H1 (cell line): ENCODE measurements around the gene MYMX. TPM values are rescaled to one million over a fixed set of nuclear protein-coding genes. Genes with fewer than 3 reads are reported as not detected.

Source experiments
- CTCF ChIA-PET: fragments of 300-600 bp; sonication (Branson Sonifier 250); formaldehyde crosslinking; loops from one replicate; lab custom pipeline; 2021; ENCODE audit not compliant: partially characterized antibody; lab: Charles Lee
- POLR2A ChIA-PET: fragments of 300-600 bp; sonication (Branson Sonifier 250); formaldehyde crosslinking; loops from one replicate; lab custom pipeline; 2021; ENCODE audit warnings: inconsistent platforms; ENCODE audit not compliant: partially characterized antibody; lab: Charles Lee
- DNase-seq, 2 experiments: peaks; one replicate each; pipeline versions ENCODE4 v3.0.0 to v3.0.0-alpha.2; 2010 to 2022; ENCODE audit warnings: low spot score in 2 of 2, low read depth in 1 of 2, mixed read lengths in 1 of 2
- FAIRE-seq: peaks from 2 replicates; lab custom pipeline; 2011; peaks lifted over from hg19 to GRCh38; lab: Jason Lieb, UNC
- H2AFZ ChIP-seq: 2 replicates; pipeline ENCODE4 v1.8.1; 2012; ENCODE audit warnings: low read length, inconsistent platforms
- H2AK5ac ChIP-seq: 2 replicates; pipeline ENCODE4 v1.6.1; 2013; ENCODE audit warnings: low read depth, low read length
- H2BK120ac ChIP-seq: replicated peaks from 2 replicates; pipeline ENCODE3; 2013; ENCODE audit warnings: low read depth, low read length, inconsistent platforms
- H2BK12ac ChIP-seq: 2 replicates; pipeline ENCODE4 v1.6.1; 2013; ENCODE audit warnings: low read depth, low read length
- H2BK15ac ChIP-seq: 2 replicates; pipeline ENCODE4 v1.6.1; 2013; ENCODE audit warnings: low read length
- H2BK20ac ChIP-seq: 2 replicates; pipeline ENCODE4 v1.6.1; 2013; ENCODE audit warnings: low read length
- H2BK5ac ChIP-seq: 2 replicates; pipeline ENCODE4 v1.6.1; 2013; ENCODE audit warnings: low read depth, low read length
- H3K14ac ChIP-seq: 2 replicates; pipeline ENCODE4 v1.6.1; 2013; ENCODE audit warnings: inconsistent platforms; ENCODE audit not compliant: insufficient read length
- H3K18ac ChIP-seq: 2 replicates; pipeline ENCODE4 v1.6.1; 2013; ENCODE audit warnings: low read length; ENCODE audit errors: extremely low read depth
- H3K23ac ChIP-seq: 2 replicates; pipeline ENCODE4 v1.6.1; 2013; ENCODE audit warnings: inconsistent platforms; ENCODE audit not compliant: insufficient read length
- H3K23me2 ChIP-seq: 2 replicates; pipeline ENCODE4 v1.6.1; 2013; ENCODE audit warnings: low read depth, low read length
- H3K27ac ChIP-seq: 2 replicates; pipeline ENCODE4 v1.6.1; 2011; ENCODE audit warnings: low read depth, low read length, inconsistent platforms
- H3K27me3 ChIP-seq, 4 experiments: replicated peaks in 1 of 4; 1 replicate in 1 of 4; 2 replicates in 3 of 4; pipeline versions ENCODE4 v1.6.1 to v1.8.1; 2011 to 2013; ENCODE audit warnings: low read length in 3 of 4, mild to moderate bottlenecking in 3 of 4, inconsistent platforms in 2 of 4, mixed read lengths in 2 of 4, moderate library complexity in 1 of 4; ENCODE audit not compliant: control insufficient read depth in 3 of 4, insufficient read depth in 3 of 4; ENCODE audit errors: extremely low read depth in 1 of 4
- H3K36me3 ChIP-seq, 4 experiments: 2 replicates each; pipeline versions ENCODE4 v1.6.1 to v1.8.1; 2011 to 2013; ENCODE audit warnings: mild to moderate bottlenecking in 4 of 4, low read length in 3 of 4, moderate library complexity in 2 of 4, control low read depth in 1 of 4, inconsistent platforms in 1 of 4; ENCODE audit not compliant: insufficient read depth in 4 of 4, control insufficient read depth in 2 of 4
- H3K4ac ChIP-seq: replicated peaks from 2 replicates; pipeline ENCODE3; 2013; ENCODE audit warnings: low read length, low read depth, mixed read lengths, inconsistent platforms; ENCODE audit not compliant: insufficient read length
- H3K4me1 ChIP-seq, 4 experiments: replicated peaks in 1 of 4; 1 replicate in 1 of 4; 2 replicates in 3 of 4; pipeline versions ENCODE4 v1.6.1 to v1.8.1; 2011 to 2013; ENCODE audit warnings: low read length in 3 of 4, inconsistent platforms in 2 of 4, mixed read lengths in 1 of 4; ENCODE audit not compliant: insufficient read depth in 4 of 4, control insufficient read depth in 3 of 4
- H3K4me2 ChIP-seq, 2 experiments: 2 replicates each; pipeline versions ENCODE4 v1.6.1 to v1.8.1; 2011 to 2013; ENCODE audit warnings: low read depth in 2 of 2, low read length in 2 of 2, control low read depth in 1 of 2, inconsistent platforms in 1 of 2, mild to moderate bottlenecking in 1 of 2; ENCODE audit not compliant: insufficient read depth in 1 of 2
- H3K4me3 ChIP-seq, 4 experiments: fragments of 200-600, 300-600 bp in 1 of 4; sonication (generic), shearing (Covaris generic), sonication (Bioruptor Twin) in 1 of 4; 2 replicates each; pipeline versions ENCODE4 v1.5.1 to v1.8.1; 2011 to 2016; ENCODE audit warnings: low read length in 4 of 4, low read depth in 3 of 4, control low read depth in 2 of 4, inconsistent platforms in 2 of 4, mild to moderate bottlenecking in 2 of 4, mixed read lengths in 1 of 4, moderate library complexity in 1 of 4; ENCODE audit not compliant: insufficient read depth in 2 of 4; ENCODE audit errors: extremely low read depth in 1 of 4
- H3K56ac ChIP-seq: replicated peaks from 2 replicates; pipeline ENCODE3; 2013; ENCODE audit warnings: low read depth, mild to moderate bottlenecking, mixed read lengths, low read length, inconsistent platforms; ENCODE audit not compliant: insufficient read length
- H3K79me1 ChIP-seq: 2 replicates; pipeline ENCODE4 v1.6.1; 2013; ENCODE audit warnings: low read depth, low read length, control low read depth
- H3K79me2 ChIP-seq, 2 experiments: 2 replicates each; pipeline versions ENCODE4 v1.6.1 to v1.8.1; 2012 to 2013; ENCODE audit warnings: low read length in 2 of 2, mild to moderate bottlenecking in 2 of 2, inconsistent platforms in 1 of 2; ENCODE audit not compliant: insufficient read depth in 2 of 2, control insufficient read depth in 1 of 2
- H3K9ac ChIP-seq, 4 experiments: replicated peaks in 1 of 4; 1 replicate in 1 of 4; 2 replicates in 3 of 4; pipeline versions ENCODE4 v1.6.1 to v1.8.1; 2011 to 2013; ENCODE audit warnings: low read depth in 3 of 4, low read length in 3 of 4, control low read depth in 2 of 4, mild to moderate bottlenecking in 2 of 4, moderate library complexity in 2 of 4, inconsistent platforms in 1 of 4; ENCODE audit errors: extremely low read depth in 1 of 4
- H3K9me3 ChIP-seq, 2 experiments: 2 replicates each; pipeline versions ENCODE4 v1.6.1 to v1.8.1; 2012 to 2013; ENCODE audit warnings: mild to moderate bottlenecking in 2 of 2, moderate library complexity in 2 of 2, control low read depth in 1 of 2, inconsistent platforms in 1 of 2, low read depth in 1 of 2, low read length in 1 of 2, mixed read lengths in 1 of 2; ENCODE audit not compliant: insufficient read depth in 2 of 2
- H4K20me1 ChIP-seq, 2 experiments: replicated peaks in 1 of 2; 2 replicates each; pipeline versions ENCODE3 to v1.8.1; 2011 to 2013; ENCODE audit warnings: inconsistent platforms in 2 of 2, low read length in 2 of 2, mild to moderate bottlenecking in 1 of 2; ENCODE audit not compliant: insufficient read depth in 2 of 2, control insufficient read depth in 1 of 2
- H4K5ac ChIP-seq: 2 replicates; pipeline ENCODE4 v1.6.1; 2013; ENCODE audit warnings: low read length, low read depth, mixed read lengths, inconsistent platforms; ENCODE audit not compliant: insufficient read length
- H4K8ac ChIP-seq: 2 replicates; pipeline ENCODE4 v1.8.0; 2013; ENCODE audit warnings: mild to moderate bottlenecking, moderate library complexity, low read length, inconsistent platforms; ENCODE audit not compliant: insufficient read depth; ENCODE audit errors: extremely low read depth
- H4K91ac ChIP-seq: replicated peaks from 2 replicates; pipeline ENCODE3; 2013; ENCODE audit warnings: low read length, mixed read lengths, inconsistent platforms; ENCODE audit not compliant: insufficient read length
- CHD2 ChIP-seq: IDR thresholded peaks from 2 replicates; pipeline ENCODE4 v1.6.1; 2012; ENCODE audit warnings: low read length, improper control_type of control experiment
- RAD21 ChIP-seq, 2 experiments: IDR thresholded peaks in 1 of 2; conservative IDR thresholded peaks in 1 of 2; 2 replicates each; pipeline ENCODE4 v1.6.1; 2011; ENCODE audit warnings: low read depth in 2 of 2, low read length in 2 of 2, improper control_type of control experiment in 1 of 2, inconsistent platforms in 1 of 2, mild to moderate bottlenecking in 1 of 2, moderate library complexity in 1 of 2
- SUZ12 ChIP-seq: fragments of 200-600 bp; sonication (generic); IDR thresholded peaks from 2 replicates; pipeline ENCODE4 v1.6.1; 2012; ENCODE audit warnings: mild to moderate bottlenecking, inconsistent platforms, low read length, moderate library complexity, mixed read lengths
- YY1 ChIP-seq: IDR thresholded peaks from 2 replicates; pipeline ENCODE4 v1.6.1; 2011; ENCODE audit warnings: low read depth, mild to moderate bottlenecking, low read length
- ZNF274 ChIP-seq: IDR thresholded peaks from 2 replicates; pipeline ENCODE4 v1.7.0; 2012; ENCODE audit warnings: low read length, borderline replicate concordance; ENCODE audit errors: extremely low read depth
- WGBS, 2 experiments: shearing (Covaris generic) in 1 of 2; methylation state at CpG; one replicate each; pipeline versions ENCODE4 v1.1.6 to v1.1.7; 2013 to 2015; ENCODE audit warnings: low lambda C conversion rate in 2 of 2, mixed read lengths in 2 of 2, inconsistent platforms in 1 of 2, low coverage in 1 of 2, missing lambda C conversion rate in 1 of 2; ENCODE audit not compliant: insufficient replicate concordance in 2 of 2, insufficient coverage in 1 of 2, insufficient read length in 1 of 2; ENCODE audit errors: extremely low coverage in 1 of 2, missing lambda C conversion rate in 1 of 2; 5-methylcytosine and 5-hydroxymethylcytosine counted together
- polyA plus RNA-seq, 7 experiments: library from polyadenylated mRNA; depleted of rRNA in 3 of 7; stranded (reverse) in 5 of 7; unstranded in 2 of 7; fragments of >200 nt in 5 of 7; fragments of 200-250 nt in 2 of 7; gene quantifications; 1 replicate in 5 of 7; 2 replicates in 1 of 7; 4 replicates in 1 of 7; pipeline versions ENCODE4 v1.2.1 to v1.2.3, GENCODE V29; 2011 to 2013; ENCODE audit warnings: missing spikeins in 2 of 7, mixed read lengths in 2 of 7
- total RNA-seq: library from RNA; stranded (reverse); fragmentation: NEBNext Ultra II Directional; extraction: Animal tissue kit (Norgen Biotek cat#: 25700); gene quantifications from 2 replicates; pipeline ENCODE4 v1.2.1, GENCODE V29; 2021

The MYMX gene
- total and polyA plus RNA-seq, 2 of the 8 experiments (the other 6 are each of a cell fraction or from before 2014, with no cell fraction given), result 4.7 to 6.9 TPM

DNA sequence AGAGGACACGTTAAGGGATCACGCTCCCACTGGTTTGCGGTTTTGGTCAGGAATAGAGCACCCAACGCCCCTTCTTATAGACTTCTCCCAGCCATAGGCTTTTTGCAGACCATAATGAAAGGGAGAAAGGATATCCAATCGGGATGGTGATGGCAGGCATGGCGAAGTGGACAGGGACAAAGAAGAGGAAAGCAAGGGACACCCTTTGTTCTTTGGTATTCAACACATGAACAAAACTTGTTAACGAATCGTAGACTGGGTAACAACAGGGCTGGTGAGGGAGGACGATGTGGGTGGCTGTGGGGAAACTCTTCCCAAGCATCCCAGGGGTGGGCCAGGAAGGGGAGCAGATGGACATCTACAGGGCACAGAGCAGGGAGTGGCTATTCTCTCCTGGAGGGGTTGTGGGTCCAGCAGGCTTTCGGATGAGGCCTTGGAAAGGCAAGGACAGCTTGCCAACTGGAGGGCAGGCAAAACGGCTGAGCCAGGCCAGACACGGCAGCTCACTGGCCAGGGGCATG is 28.7 kb downstream of the MYMX start:
- peak overlapping the region; percentile 54; the same call in 1 of the 2 replicates for H3K27ac ChIP-seq

More for the DNA sequence above, 28.7 kb downstream of the MYMX start:
- H2BK5ac ChIP-seq, result peak overlapping the region; percentile 86
- peak overlapping the region; percentile 97; the same call in 1 of the 2 replicates for H2BK15ac ChIP-seq
- H3K27me3 ChIP-seq, result no peaks in the 10 kb centered on the region
- peaks cover 27 to 36% of the 10 kb centered on the region in 2 experiments for H3K79me2 ChIP-seq
- H3K23ac ChIP-seq, result no peak overlapping the region
- H3K23me2 ChIP-seq, result peaks cover 12% of the 10 kb centered on the region
- H2AFZ ChIP-seq, result peak overlapping the region; percentile 61; the same call in 1 of the 2 replicates
- CTCF ChIA-PET, result interaction anchor here (0.6 to 8.1 kb wide), 17 partner anchors 10 to 148 kb away, joined by 3 to 102 read pairs (median 6); partner anchors contain the start of genes MYMX, SLC29A1 and SLC35B2
- no peak overlapping the region for H3K56ac ChIP-seq
- peak overlapping the region; percentile 46 for H4K5ac ChIP-seq
- H2BK120ac ChIP-seq, result no peak overlapping the region
- WGBS, 2 experiments, result 75% methylated on average over 12 of the region's 12 CpGs; no CpG with 5 or more reads in 1 of the 2 experiments
- peak overlapping the region; percentile 95 for H4K8ac ChIP-seq
- peak overlapping the region; percentile 88 to 92 for H3K4me2 ChIP-seq
- peak overlapping the region in 3 of 4 experiments; percentile 9 to 64 (median 59); a peak in 5 of 7 replicates for H3K9ac ChIP-seq
- H3K36me3 ChIP-seq, result peaks cover 21 to 26% (median 23%) of the 10 kb centered on the region in 4 experiments
- POLR2A ChIA-PET, result interaction anchor here (1.0 to 18.9 kb wide), 30 partner anchors 12 to 1192 kb away, joined by 3 to 581 read pairs (median 18); partner anchors contain the start of genes AARS2, CAPN11, CUL7 and MYMX
- H3K4ac ChIP-seq, result peak overlapping the region; percentile 75
- H2AK5ac ChIP-seq, result peak overlapping the region; percentile 94
- H3K4me3 ChIP-seq, result peak overlapping the region; percentile 40 to 96 (median 54)
- H4K20me1 ChIP-seq, result peaks cover 23 to 31% of the 10 kb centered on the region in 2 experiments
- FAIRE-seq, result no peak
- H3K9me3 ChIP-seq, result no peaks in the 10 kb centered on the region
- DNase-seq, result no peak
- TF ChIP-seq SUZ12 (no peak), CHD2 (no peak), YY1 (no peak), ZNF274 (no peak), RAD21 (IDR thresholded peaks at IDR 0.05 in 1 of 2, conservative IDR thresholded peaks at IDR 0.05 in 1 of 2; ENCODE audit: low read depth in 2 of 2, low read length in 2 of 2) (no peak)
- 0 out of 2 replicates have a peak overlapping the region, but pooled peaks have one; percentile 43 for H2BK20ac ChIP-seq
- no peak overlapping the region for H3K14ac ChIP-seq
- peak overlapping the region; percentile 84; the same call in 1 of the 2 replicates for H2BK12ac ChIP-seq
- H3K4me1 ChIP-seq, result peaks cover 7 to 18% (median 13%) of the 10 kb centered on the region in 4 experiments
- H3K79me1 ChIP-seq, result no peaks in the 10 kb centered on the region
- peak overlapping the region; percentile 89 for H3K18ac ChIP-seq
- peak overlapping the region; percentile 95 for H4K91ac ChIP-seq
